HepG2 (cell line): ENCODE results near the gene MRPL27. TPM values are rescaled to one million over a fixed set of nuclear protein-coding genes. Genes with fewer than 3 reads are reported as not detected.

ENCODE experiments used
- ARID5B ChIP-seq: IDR thresholded peaks from 2 replicates; pipeline ENCODE4 v1.4.0; 2020; ENCODE audit warnings: mild to moderate bottlenecking, missing genetic modification reagents
- DMTF1 ChIP-seq: sonication (generic); formaldehyde crosslinking; IDR thresholded peaks from 2 replicates; pipeline ENCODE4 v1.4.0; 2020; ENCODE audit warnings: mild to moderate bottlenecking, missing genetic modification reagents
- HCFC1 ChIP-seq: fragments of 150-350 bp; IDR thresholded peaks from 2 replicates; pipeline ENCODE4 v1.6.1; 2014; ENCODE audit warnings: low read depth, low read length
- KDM2A ChIP-seq: sonication (generic); formaldehyde crosslinking; IDR thresholded peaks from 2 replicates; pipeline ENCODE4 v1.4.0; 2020; ENCODE audit warnings: low read depth, missing genetic modification reagents, borderline replicate concordance
- NONO ChIP-seq, 2 experiments: fragments of 450-650 bp in 1 of 2; sonication (generic) in 1 of 2; formaldehyde crosslinking in 1 of 2; IDR thresholded peaks in 1 of 2; conservative IDR thresholded peaks in 1 of 2; 2 replicates each; pipeline versions ENCODE4 v1.6.1 to v1.8.0; 2017 to 2022; ENCODE audit warnings: mild to moderate bottlenecking in 1 of 2, missing genetic modification reagents in 1 of 2, moderate library complexity in 1 of 2
- NR2F2 ChIP-seq: IDR thresholded peaks from 2 replicates; pipeline ENCODE4 v1.6.1; 2012; ENCODE audit warnings: low read depth, inconsistent platforms, borderline replicate concordance
- PCBP2 ChIP-seq: fragments of 200-400 bp; formaldehyde crosslinking; optimal IDR thresholded peaks from 2 replicates; pipeline ENCODE3; 2018; ENCODE audit warnings: low read length, low read depth; ENCODE audit not compliant: poor library complexity, severe bottlenecking
- SETDB1 ChIP-seq: sonication (generic); formaldehyde crosslinking; IDR thresholded peaks from 2 replicates; pipeline ENCODE4 v1.5.1; 2020; ENCODE audit warnings: missing genetic modification reagents, mild to moderate bottlenecking, borderline replicate concordance
- SIX1 ChIP-seq: sonication (generic); formaldehyde crosslinking; IDR thresholded peaks from 2 replicates; pipeline ENCODE4 v1.4.0; 2020; ENCODE audit warnings: missing genetic modification reagents, borderline replicate concordance
- TBX3 ChIP-seq: fragments of 450-650 bp; IDR thresholded peaks from 2 replicates; pipeline ENCODE4 v1.6.1; 2017; ENCODE audit warnings: antibody characterized with exemption, mild to moderate bottlenecking, inconsistent platforms, borderline replicate concordance
- TERF1 ChIP-seq: sonication (generic); formaldehyde crosslinking; IDR thresholded peaks from 2 replicates; pipeline ENCODE4 v1.8.0; 2022; ENCODE audit warnings: mild to moderate bottlenecking, missing genetic modification reagents, moderate library complexity
- ZBTB3 ChIP-seq: sonication (generic); formaldehyde crosslinking; IDR thresholded peaks from 2 replicates; pipeline ENCODE4 v1.4.0; 2020; ENCODE audit warnings: low read depth, mild to moderate bottlenecking, moderate library complexity, missing genetic modification reagents, borderline replicate concordance
- ZMYM2 ChIP-seq: sonication (generic); formaldehyde crosslinking; IDR thresholded peaks from 2 replicates; pipeline ENCODE4 v1.8.0; 2022; ENCODE audit warnings: mild to moderate bottlenecking, missing genetic modification reagents
- ZMYM4 ChIP-seq: sonication (generic); formaldehyde crosslinking; IDR thresholded peaks from 2 replicates; pipeline ENCODE4 v1.8.1; 2023; ENCODE audit warnings: mild to moderate bottlenecking, missing genetic modification reagents
- ZNF292 ChIP-seq: sonication (generic); formaldehyde crosslinking; IDR thresholded peaks from 2 replicates; pipeline ENCODE4 v1.8.1; 2022; ENCODE audit warnings: mild to moderate bottlenecking, low read depth, missing genetic modification reagents, borderline replicate concordance
- ZNF329 ChIP-seq: sonication (generic); formaldehyde crosslinking; IDR thresholded peaks from 2 replicates; pipeline ENCODE4 v1.9.0; 2021; ENCODE audit warnings: low read depth, mild to moderate bottlenecking, missing genetic modification reagents
- ZNF747 ChIP-seq: sonication (generic); formaldehyde crosslinking; IDR thresholded peaks from 2 replicates; pipeline ENCODE4 v1.8.1; 2023; ENCODE audit warnings: missing genetic modification reagents, mild to moderate bottlenecking, borderline replicate concordance
- ZNF75D ChIP-seq: sonication (generic); formaldehyde crosslinking; IDR thresholded peaks from 2 replicates; pipeline ENCODE4 v1.8.1; 2023; ENCODE audit warnings: missing genetic modification reagents, mild to moderate bottlenecking, borderline replicate concordance
- ZNF768 ChIP-seq: sonication (generic); formaldehyde crosslinking; IDR thresholded peaks from 2 replicates; pipeline ENCODE4 v1.4.0; 2020; ENCODE audit warnings: missing genetic modification reagents
- polyA plus RNA-seq, 8 experiments: library from polyadenylated mRNA; depleted of rRNA in 3 of 8; stranded (reverse) in 7 of 8; unstranded in 1 of 8; fragments of >200 nt; fragmentation: Illumina TruSeq in 4 of 8; extraction: Trizol in 4 of 8; gene quantifications; 2 replicates each; pipeline versions ENCODE4 v1.2.1 to v1.2.3, GENCODE V29; 2011 to 2016; ENCODE audit warnings: low read depth in 4 of 8, missing spikeins in 1 of 8, mixed read lengths in 1 of 8; ENCODE audit not compliant: insufficient read depth in 1 of 8
- total RNA-seq, 5 experiments: library from RNA; depleted of rRNA; stranded (reverse); fragments of >200 nt; fragmentation: Illumina TruSeq; extraction: Trizol; gene quantifications; 2 replicates each; pipeline ENCODE4 v1.2.3, GENCODE V29; 2016; ENCODE audit warnings: low read depth in 1 of 5
- TF ChIP-seq, protein P1 (sequence below): sonication (generic); formaldehyde crosslinking; IDR thresholded peaks from 2 replicates; pipeline ENCODE4 v1.5.0; 2020; ENCODE audit warnings: missing genetic modification reagents

The MRPL27 gene
- total and polyA plus RNA-seq, 2 of the 13 experiments (the other 11 are each of a cell fraction or from before 2014, with no cell fraction given): 137 to 217 TPM

GRCh38 chr17:50346313-50347116 lies 26.5 kb downstream of the MRPL27 start (continued):
- no peak for TF ChIP-seq SIX1 (CRISPR knock-in tag)
- no peak for TF ChIP-seq ARID5B
- TF ChIP-seq KDM2A: peak; percentile 65
- TF ChIP-seq ZNF747 (CRISPR knock-in tag): 0 out of 2 replicates have a peak, but pooled peaks have one; percentile 27
- no peak for TF ChIP-seq NONO (IDR thresholded peaks at IDR 0.05)
- TF ChIP-seq NONO (CRISPR knock-in tag; conservative IDR thresholded peaks at IDR 0.05): no peak; the same call in 1 of the 2 replicates
- no peak; the same call in 1 of the 2 replicates for TF ChIP-seq HCFC1
- no peak for TF ChIP-seq TBX3
- no peak for TF ChIP-seq NR2F2
- TF ChIP-seq ZNF292 (CRISPR knock-in tag): no peak
- peak; percentile 36; the same call in 1 of the 2 replicates for TF ChIP-seq ZNF768 (CRISPR knock-in tag)
- no peak for TF ChIP-seq ZNF329 (CRISPR knock-in tag)
- no peak for TF ChIP-seq ZMYM2 (CRISPR knock-in tag)
- TF ChIP-seq ZBTB3 (CRISPR knock-in tag): peak; percentile 51; the same call in 1 of the 2 replicates
- no peak for TF ChIP-seq SETDB1 (CRISPR knock-in tag)
- no peak for TF ChIP-seq ZNF75D (CRISPR knock-in tag)
- no peak for TF ChIP-seq PCBP2
- no peak for TF ChIP-seq TERF1 (CRISPR knock-in tag)
- no peak for TF ChIP-seq DMTF1
- TF ChIP-seq ZMYM4 (CRISPR knock-in tag): no peak; the same call in 1 of the 2 replicates
- TF ChIP-seq, protein P1, sequence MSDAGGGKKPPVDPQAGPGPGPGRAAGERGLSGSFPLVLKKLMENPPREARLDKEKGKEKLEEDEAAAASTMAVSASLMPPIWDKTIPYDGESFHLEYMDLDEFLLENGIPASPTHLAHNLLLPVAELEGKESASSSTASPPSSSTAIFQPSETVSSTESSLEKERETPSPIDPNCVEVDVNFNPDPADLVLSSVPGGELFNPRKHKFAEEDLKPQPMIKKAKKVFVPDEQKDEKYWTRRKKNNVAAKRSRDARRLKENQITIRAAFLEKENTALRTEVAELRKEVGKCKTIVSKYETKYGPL (CRISPR knock-in tag): no peak
